Epithelial cell of proximal tubule (primary cell): ENCODE data around the gene MDGA2. TPM values are rescaled to one million over a fixed set of nuclear protein-coding genes. Genes with fewer than 3 reads are reported as not detected.

Experiments used
- DNase-seq: peaks from one replicate; pipeline ENCODE4 v3.0.0-alpha.2; 2011; ENCODE audit warnings: low read depth
- H3K4me3 ChIP-seq: 2 replicates; pipeline ENCODE4 v1.5.1; 2011; ENCODE audit warnings: low read depth, mild to moderate bottlenecking, low read length
- CTCF ChIP-seq: conservative IDR thresholded peaks from 2 replicates; pipeline ENCODE4 v1.5.1; 2012; ENCODE audit warnings: low read depth, mild to moderate bottlenecking, low read length
- total RNA-seq: library from RNA; depleted of rRNA; stranded (reverse); fragments of >200 nt; gene quantifications from 2 replicates; pipeline ENCODE4 v1.2.3, GENCODE V29; 2015

Gene MDGA2
- total RNA-seq, 1 donor from 2014 or later = 0.23 TPM

- H3K4me3 ChIP-seq = no peak overlapping the region
- DNase-seq = no peak
- TF ChIP-seq CTCF = no peak
Measured at GRCh38 chr14:47454025-47454424, 221.4 kb downstream of the MDGA2 start.

GRCh38 chr14:47447076-47447475 is 228.3 kb downstream of the MDGA2 start:
- TF ChIP-seq CTCF = no peak
- H3K4me3 ChIP-seq = no peak overlapping the region
- no peak for DNase-seq

GRCh38 chr14:47442211-47442610 is 233.2 kb downstream of the MDGA2 start:
- DNase-seq = peak; percentile 81
- H3K4me3 ChIP-seq = no peak overlapping the region
- peak; percentile 89 for TF ChIP-seq CTCF

- no peak for DNase-seq
- no peak overlapping the region for H3K4me3 ChIP-seq
- TF ChIP-seq CTCF = no peak
Measured at GRCh38 chr14:47439953-47440352, 235.5 kb downstream of the MDGA2 start.

GRCh38 chr14:47438650-47439140 is 236.7 kb downstream of the MDGA2 start:
- DNase-seq = peak; percentile 94
- no peak overlapping the region for H3K4me3 ChIP-seq
- TF ChIP-seq CTCF = no peak

- DNase-seq = no peak
- TF ChIP-seq CTCF = no peak
- no peak overlapping the region for H3K4me3 ChIP-seq
Measured at GRCh38 chr14:47435331-47435965, 240.0 kb downstream of the MDGA2 start.

GRCh38 chr14:47427629-47428028 is 247.8 kb downstream of the MDGA2 start:
- no peak overlapping the region for H3K4me3 ChIP-seq
- DNase-seq = no peak
- no peak for TF ChIP-seq CTCF
